ENCODE results near the gene FEZ2. TPM values are rescaled to one million over a fixed set of nuclear protein-coding genes. Genes with fewer than 3 reads are reported as not detected.
"Not testable (repeated sequence)": the region's sequence is repeated elsewhere in the genome, so short reads cannot be mapped to it uniquely, and the experiment has no call there.

Gene FEZ2
- total RNA-seq, 1 donor from 2014 or later = 70.7 TPM

DNA sequence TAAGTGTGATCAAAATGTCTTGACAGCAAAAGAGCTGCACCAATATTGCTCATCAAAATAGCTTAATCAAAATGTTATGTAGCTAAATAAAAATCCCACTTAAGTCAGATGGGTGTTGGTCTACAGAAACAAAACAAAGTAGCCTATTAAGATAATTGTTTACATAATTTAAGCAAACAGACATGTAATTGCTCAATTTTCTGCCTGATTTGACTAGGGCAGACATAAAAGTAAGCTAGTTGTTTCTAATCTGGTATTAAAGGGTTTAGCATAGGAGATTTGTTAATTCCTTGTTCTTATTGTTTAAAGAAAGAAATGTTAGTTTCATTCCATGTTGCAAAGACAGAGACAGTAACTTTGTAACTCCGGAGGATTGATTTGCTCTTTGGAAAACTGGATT is 11.5 kb upstream of the FEZ2 start:
- Histone ChIP-seq H3K79me2 (ENCODE audit: low read depth) (no peaks in the 10 kb centered on the region), H2AFZ (replicated peaks) (no peak overlapping the region), H3K27me3 (no peaks in the 10 kb centered on the region), H3K27ac (no peak overlapping the region), H3K9me3 (ENCODE audit: low read depth) (no peaks in the 10 kb centered on the region), H3K4me1 (peaks cover 5% of the 10 kb centered on the region), H3K4me2 (no peak overlapping the region), H3K36me3 (no peaks in the 10 kb centered on the region), H3K9ac (no peak overlapping the region), H4K20me1 (ENCODE audit: low read depth) (no peaks in the 10 kb centered on the region), H3K4me3 (no peak overlapping the region), H3F3A (ENCODE audit: low read depth) (no peaks in the 10 kb centered on the region)
- Mint-ChIP-seq H3K27ac (no peak overlapping the region), H3K36me3 (no peaks in the 10 kb centered on the region), H3K27me3 (ENCODE audit: insufficient read depth, low read depth) (no peaks in the 10 kb centered on the region), H3K9me3 (no peaks in the 10 kb centered on the region), H3K4me3 (no peak overlapping the region), H3K4me1 (no peaks in the 10 kb centered on the region)
- TF ChIP-seq, protein P1, sequence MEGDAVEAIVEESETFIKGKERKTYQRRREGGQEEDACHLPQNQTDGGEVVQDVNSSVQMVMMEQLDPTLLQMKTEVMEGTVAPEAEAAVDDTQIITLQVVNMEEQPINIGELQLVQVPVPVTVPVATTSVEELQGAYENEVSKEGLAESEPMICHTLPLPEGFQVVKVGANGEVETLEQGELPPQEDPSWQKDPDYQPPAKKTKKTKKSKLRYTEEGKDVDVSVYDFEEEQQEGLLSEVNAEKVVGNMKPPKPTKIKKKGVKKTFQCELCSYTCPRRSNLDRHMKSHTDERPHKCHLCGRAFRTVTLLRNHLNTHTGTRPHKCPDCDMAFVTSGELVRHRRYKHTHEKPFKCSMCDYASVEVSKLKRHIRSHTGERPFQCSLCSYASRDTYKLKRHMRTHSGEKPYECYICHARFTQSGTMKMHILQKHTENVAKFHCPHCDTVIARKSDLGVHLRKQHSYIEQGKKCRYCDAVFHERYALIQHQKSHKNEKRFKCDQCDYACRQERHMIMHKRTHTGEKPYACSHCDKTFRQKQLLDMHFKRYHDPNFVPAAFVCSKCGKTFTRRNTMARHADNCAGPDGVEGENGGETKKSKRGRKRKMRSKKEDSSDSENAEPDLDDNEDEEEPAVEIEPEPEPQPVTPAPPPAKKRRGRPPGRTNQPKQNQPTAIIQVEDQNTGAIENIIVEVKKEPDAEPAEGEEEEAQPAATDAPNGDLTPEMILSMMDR (IDR thresholded peaks at IDR 0.05) = no peak
- peak; percentile 62 for TF ChIP-seq EZH2phosphoT487 (IDR thresholded peaks at IDR 0.05)
- DNase-seq (ENCODE audit: low spot score) = no peak

DNA sequence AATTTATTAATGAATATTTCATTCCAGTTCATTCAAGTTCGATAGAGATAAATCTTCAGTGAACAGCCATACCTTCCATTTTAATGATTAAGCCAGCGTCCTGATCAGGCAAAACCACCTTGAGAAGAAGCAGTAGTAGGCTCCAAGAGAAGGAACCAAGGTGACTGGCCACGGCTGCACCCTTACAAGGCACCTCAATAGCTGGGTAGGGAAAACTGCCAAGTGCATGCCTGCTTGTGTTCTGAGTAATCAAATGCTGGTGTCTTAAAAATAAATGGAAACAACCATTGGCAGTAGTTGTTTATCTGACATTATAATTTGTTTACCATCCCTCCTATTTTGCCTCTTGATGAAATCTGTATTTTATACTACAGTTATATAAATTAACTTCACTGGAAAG is 10.0 kb upstream of the FEZ2 start:
- Mint-ChIP-seq H3K4me3 (no peak overlapping the region), H3K27me3 (ENCODE audit: insufficient read depth, low read depth) (no peaks in the 10 kb centered on the region), H3K9me3 (no peaks in the 10 kb centered on the region), H3K36me3 (no peaks in the 10 kb centered on the region), H3K27ac (no peak overlapping the region), H3K4me1 (no peaks in the 10 kb centered on the region)
- Histone ChIP-seq H3K27ac (no peak overlapping the region), H4K20me1 (ENCODE audit: low read depth) (no peaks in the 10 kb centered on the region), H3K4me3 (no peak overlapping the region), H3K27me3 (no peaks in the 10 kb centered on the region), H3K79me2 (ENCODE audit: low read depth) (no peaks in the 10 kb centered on the region), H3K9me3 (ENCODE audit: low read depth) (no peaks in the 10 kb centered on the region), H3F3A (ENCODE audit: low read depth) (no peaks in the 10 kb centered on the region), H2AFZ (replicated peaks) (no peak overlapping the region), H3K9ac (no peak overlapping the region), H3K4me2 (no peak overlapping the region), H3K36me3 (no peaks in the 10 kb centered on the region), H3K4me1 (peaks cover 5% of the 10 kb centered on the region)
- TF ChIP-seq EZH2phosphoT487 (IDR thresholded peaks at IDR 0.05) = no peak
- no peak for TF ChIP-seq EZH2 (IDR thresholded peaks at IDR 0.05)
- TF ChIP-seq, protein P1 (IDR thresholded peaks at IDR 0.05) = no peak
- DNase-seq (ENCODE audit: low spot score) = no peak

DNA sequence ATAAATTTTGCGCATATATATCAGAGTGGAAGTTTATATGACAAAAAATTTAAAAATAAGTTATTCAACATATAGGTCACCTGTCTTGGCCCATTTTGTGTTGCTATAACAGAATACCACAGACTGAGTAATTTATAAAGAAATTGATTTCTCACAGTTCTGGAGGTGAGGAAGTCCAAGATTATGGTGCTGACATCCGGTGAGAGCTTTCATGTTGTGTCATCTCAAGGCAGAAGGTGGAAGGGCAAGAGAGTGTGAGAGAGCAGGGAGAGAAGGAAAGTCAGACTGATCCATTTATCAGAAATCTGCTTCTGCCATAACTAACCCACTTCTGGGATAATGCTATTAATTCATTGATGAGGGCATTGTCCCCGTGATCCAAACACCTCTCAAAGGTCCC is 9.0 kb upstream of the FEZ2 start:
- Histone ChIP-seq H3K27me3 (no peaks in the 10 kb centered on the region), H3K27ac (no peak overlapping the region), H3K4me2 (no peak overlapping the region), H2AFZ (replicated peaks) (no peak overlapping the region), H3K4me1 (peaks cover 5% of the 10 kb centered on the region), H3K36me3 (no peaks in the 10 kb centered on the region), H3K9me3 (ENCODE audit: low read depth) (no peaks in the 10 kb centered on the region), H3K4me3 (no peak overlapping the region), H4K20me1 (ENCODE audit: low read depth) (no peaks in the 10 kb centered on the region), H3K9ac (no peak overlapping the region), H3F3A (ENCODE audit: low read depth) (no peaks in the 10 kb centered on the region), H3K79me2 (ENCODE audit: low read depth) (no peaks in the 10 kb centered on the region)
- Mint-ChIP-seq H3K27me3 (ENCODE audit: insufficient read depth, low read depth) (no peaks in the 10 kb centered on the region), H3K36me3 (no peaks in the 10 kb centered on the region), H3K4me3 (no peak overlapping the region), H3K9me3 (no peaks in the 10 kb centered on the region), H3K27ac (no peak overlapping the region), H3K4me1 (no peaks in the 10 kb centered on the region)
- no peak for DNase-seq (ENCODE audit: low spot score)
- TF ChIP-seq EZH2phosphoT487 (IDR thresholded peaks at IDR 0.05) (no peak), EZH2 (IDR thresholded peaks at IDR 0.05) (no peak)
- TF ChIP-seq, protein P1 (IDR thresholded peaks at IDR 0.05) = no peak

DNA sequence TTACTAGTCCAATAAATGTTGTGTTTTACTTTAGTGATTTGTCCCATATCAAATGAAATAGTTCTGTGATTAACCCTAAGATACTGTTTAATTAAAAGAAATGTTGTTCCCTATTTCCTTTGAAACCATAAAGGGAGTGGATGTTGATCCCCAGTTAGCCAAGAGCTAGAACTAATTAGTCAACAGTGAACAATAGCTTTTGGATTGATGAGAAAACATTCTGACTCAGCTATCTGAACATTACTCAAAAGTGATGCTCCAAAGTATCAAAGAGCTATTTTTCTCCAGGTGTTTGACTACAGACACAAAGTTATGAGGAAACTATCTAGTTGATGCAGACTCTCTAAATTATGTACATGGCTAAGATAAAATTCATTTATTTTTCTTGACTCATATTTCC is 7.3 kb upstream of the FEZ2 start:
- TF ChIP-seq, protein P1 (IDR thresholded peaks at IDR 0.05) = no peak
- no peak for TF ChIP-seq EZH2phosphoT487 (IDR thresholded peaks at IDR 0.05)
- TF ChIP-seq EZH2 (IDR thresholded peaks at IDR 0.05) = no peak
- Histone ChIP-seq H3K4me3 (no peak overlapping the region), H3F3A (ENCODE audit: low read depth) (no peaks in the 10 kb centered on the region), H3K36me3 (no peaks in the 10 kb centered on the region), H3K27me3 (no peaks in the 10 kb centered on the region), H2AFZ (replicated peaks) (no peak overlapping the region), H3K9ac (no peak overlapping the region), H3K9me3 (ENCODE audit: low read depth) (no peaks in the 10 kb centered on the region), H3K4me1 (peaks cover 5% of the 10 kb centered on the region), H4K20me1 (ENCODE audit: low read depth) (no peaks in the 10 kb centered on the region), H3K4me2 (no peak overlapping the region), H3K27ac (no peak overlapping the region), H3K79me2 (ENCODE audit: low read depth) (no peaks in the 10 kb centered on the region)
- DNase-seq (ENCODE audit: low spot score) = no peak
- Mint-ChIP-seq H3K4me1 (no peaks in the 10 kb centered on the region), H3K27me3 (ENCODE audit: insufficient read depth, low read depth) (no peaks in the 10 kb centered on the region), H3K27ac (no peak overlapping the region), H3K36me3 (no peaks in the 10 kb centered on the region), H3K9me3 (no peaks in the 10 kb centered on the region), H3K4me3 (no peak overlapping the region)

DNA sequence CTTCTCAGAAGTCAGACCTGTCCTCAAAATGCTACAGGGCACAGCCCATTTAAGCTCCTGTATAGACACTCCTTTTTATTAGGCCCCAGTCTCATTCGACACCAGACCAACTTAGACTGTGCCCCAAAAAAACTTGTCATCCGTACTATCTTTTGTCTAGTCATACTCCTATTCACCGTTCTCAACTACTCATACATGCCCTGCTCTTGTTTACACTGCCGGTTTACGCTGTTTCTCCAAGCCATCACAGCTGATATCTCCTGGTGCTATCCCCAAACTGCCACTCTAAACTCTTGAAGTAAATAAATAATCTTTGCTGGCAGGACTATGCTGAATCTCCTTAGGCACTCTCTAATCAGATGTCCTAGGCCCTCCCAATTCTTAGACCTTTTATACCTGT is 5.7 kb upstream of the FEZ2 start:
- not testable (repeated sequence) for H3K4me1 ChIP-seq; H3F3A ChIP-seq (ENCODE audit: low read depth); H3K9ac ChIP-seq; H4K20me1 ChIP-seq (ENCODE audit: low read depth); H3K27me3 ChIP-seq; H3K4me3 Mint-ChIP-seq; H3K27ac Mint-ChIP-seq; H3K36me3 Mint-ChIP-seq; H3K27me3 Mint-ChIP-seq (ENCODE audit: insufficient read depth, low read depth); H2AFZ ChIP-seq (replicated peaks); H3K4me3 ChIP-seq; H3K9me3 Mint-ChIP-seq; H3K27ac ChIP-seq; DNase-seq (ENCODE audit: low spot score); H3K4me1 Mint-ChIP-seq; H3K4me2 ChIP-seq; H3K36me3 ChIP-seq; H3K9me3 ChIP-seq (ENCODE audit: low read depth); H3K79me2 ChIP-seq (ENCODE audit: low read depth)

Data from neural progenitor cell (in vitro differentiated cells).